ENCODE measurements around the gene KPTN. TPM values are rescaled to one million over a fixed set of nuclear protein-coding genes. Genes with fewer than 3 reads are reported as not detected.

The KPTN gene
- 4.0 and 5.9 TPM in 2 replicates for total RNA-seq

DNA sequence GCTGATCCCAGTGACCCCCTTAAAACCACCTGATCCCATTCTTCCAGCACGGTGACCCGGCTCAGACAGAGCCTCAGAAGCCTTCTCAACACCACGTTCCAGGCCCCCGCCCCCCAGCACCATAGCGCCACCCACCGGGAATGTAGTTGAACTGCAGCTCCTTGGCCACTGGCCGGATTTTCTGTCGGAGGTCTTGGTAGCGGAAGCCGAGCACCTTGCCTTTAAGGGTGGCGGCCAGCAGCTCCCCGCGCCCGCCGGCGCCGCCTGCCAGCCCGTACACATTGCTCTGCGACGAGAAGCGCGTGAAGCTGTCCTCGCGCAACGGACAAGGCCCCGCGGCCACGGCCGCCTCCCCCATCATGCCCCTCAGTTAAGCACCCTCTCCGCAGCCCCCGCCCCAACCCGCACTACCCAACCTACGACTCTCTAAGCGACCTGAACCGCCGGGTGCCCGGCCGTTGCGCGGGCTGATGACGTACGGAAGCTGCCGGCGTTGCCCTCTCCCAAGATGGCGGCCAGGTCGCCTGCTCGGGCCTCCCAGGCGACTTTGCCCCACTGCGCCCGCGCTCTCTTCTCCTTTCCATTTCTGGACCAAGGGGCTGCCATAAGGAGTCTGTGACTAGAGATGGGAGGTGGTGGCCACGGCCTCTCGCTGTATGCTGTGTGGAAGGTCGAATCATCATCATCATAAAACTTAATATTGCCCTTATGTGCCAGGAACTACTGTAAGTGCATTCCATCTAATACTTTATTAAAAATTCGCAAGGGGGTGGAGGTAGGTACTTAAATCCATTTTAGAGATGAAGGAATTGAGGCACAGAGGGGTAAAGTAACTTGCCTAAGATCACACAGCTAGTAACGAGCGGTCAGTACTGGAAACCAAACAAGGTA lies at the start of gene KPTN:
TSS of gene KPTN (minus strand) at position 420 of the 891 bp plus-strand sequence. CDS start at position 361, 59 bp downstream.

GRCh38 chr19:47514869-47515588 lies 31.0 kb upstream of the KPTN start, which contains the start of gene NAPA:
Gene NAPA, minus strand, starts transcription at chr19:47515063. Its CDS starts 123 bp downstream, at chr19:47514940.

GRCh38 chr19:47471733-47472457 lies 12.1 kb downstream of the KPTN start, which contains the start of gene SLC8A2:
Gene SLC8A2, minus strand, starts transcription at chr19:47471893. Its CDS starts 5,490 bp downstream, at chr19:47466403.

Other genes starting within 250 kb of the KPTN start
- gene CCDC9, start 227.7 kb downstream of the KPTN start, total RNA-seq: 9.5 and 13.2 TPM in 2 replicates
- gene INAFM1, start 209.3 kb downstream of the KPTN start, total RNA-seq: 2.4 and 3.1 TPM in 2 replicates
- gene C5AR1, start 174.4 kb downstream of the KPTN start, total RNA-seq: 0.12 and 0.66 TPM in 2 replicates
- under 0.01 TPM in 1 of 2 replicates, not detected in the other for gene C5AR2, start 152.0 kb downstream of the KPTN start, total RNA-seq
- 12.3 and 15.6 TPM in 2 replicates for gene DHX34, start 134.9 kb downstream of the KPTN start, total RNA-seq
- 67.5 and 99.3 TPM in 2 replicates for gene MEIS3, start 64.7 kb downstream of the KPTN start, total RNA-seq
- under 0.01 TPM in 1 of 2 replicates, not detected in the other for gene SLC8A2, start 12.3 kb downstream of the KPTN start, total RNA-seq
- gene NAPA, start 30.8 kb upstream of the KPTN start, total RNA-seq: 79.2 and 85.4 TPM in 2 replicates
- 0.12 and 0.44 TPM in 2 replicates for gene ZNF541, start 88.9 kb upstream of the KPTN start, total RNA-seq
- gene BICRA, start 124.9 kb upstream of the KPTN start, total RNA-seq: 7.6 and 7.9 TPM in 2 replicates
- gene EHD2, start 229.2 kb upstream of the KPTN start, total RNA-seq: 126 and 164 TPM in 2 replicates

Data from uterine smooth muscle cell (primary cell).